Activated gamma-delta T cell treated with anti-CD3 and anti-CD28 coated beads, Interleukin-2, amount 50 U/mL, for 16 hours (primary cell): ENCODE measurements around the gene UGT1A10.
"Not testable (repeated sequence)": the region's sequence is repeated elsewhere in the genome, so short reads cannot be mapped to it uniquely, and the experiment has no call there.

Experiments used
- DNase-seq: peaks from one replicate; pipeline ENCODE4 v3.0.0-alpha.2; 2020; ENCODE audit warnings: low read depth

UGT1A10 gene

GRCh38 chr2:233692648-233693047 is 56.4 kb downstream of the UGT1A10 start, which contains the start of gene UGT1A6:
UGT1A6 (plus strand) TSS chr2:233692890; CDS start chr2:233693005, 115 bp downstream.
- DNase-seq, result no peak

- DNase-seq, result no peak
Measured at GRCh38 chr2:233693963-233694362, 57.7 kb downstream of the UGT1A10 start.

- no peak for DNase-seq
Measured at GRCh38 chr2:233698740-233699139, 62.5 kb downstream of the UGT1A10 start.

GRCh38 chr2:233699424-233700027 is 63.3 kb downstream of the UGT1A10 start:
- DNase-seq, result no peak

- no peak for DNase-seq
Measured at GRCh38 chr2:233700028-233700635, 63.9 kb downstream of the UGT1A10 start.

GRCh38 chr2:233700842-233701241 is 64.6 kb downstream of the UGT1A10 start:
- not testable (repeated sequence) for DNase-seq

- no peak for DNase-seq
Measured at GRCh38 chr2:233702238-233702637, 66.0 kb downstream of the UGT1A10 start.

GRCh38 chr2:233705911-233706506 is 69.8 kb downstream of the UGT1A10 start:
- no peak for DNase-seq

- no peak for DNase-seq
Measured at GRCh38 chr2:233706720-233707119, 70.5 kb downstream of the UGT1A10 start.

GRCh38 chr2:233707940-233708644 is 71.8 kb downstream of the UGT1A10 start:
- no peak for DNase-seq

GRCh38 chr2:233708942-233709341 is 72.7 kb downstream of the UGT1A10 start:
- DNase-seq, result no peak

- DNase-seq, result peak; percentile 44
Measured at GRCh38 chr2:233711312-233712008, 75.2 kb downstream of the UGT1A10 start.

- DNase-seq, result no peak
Measured at GRCh38 chr2:233712611-233713261, 76.5 kb downstream of the UGT1A10 start, which contains the start of gene UGT1A5. UGT1A5 (plus strand) TSS chr2:233712907; CDS start chr2:233712992, 85 bp downstream.

GRCh38 chr2:233713262-233713615 is 77.0 kb downstream of the UGT1A10 start:
- DNase-seq, result no peak

- no peak for DNase-seq
Measured at GRCh38 chr2:233714121-233714520, 77.9 kb downstream of the UGT1A10 start.

GRCh38 chr2:233718552-233718951 is 82.3 kb downstream of the UGT1A10 start, which contains the start of gene UGT1A4:
UGT1A4 (plus strand) TSS chr2:233718736; CDS start chr2:233718821, 85 bp downstream.
- DNase-seq, result no peak

GRCh38 chr2:233728723-233729301 is 92.6 kb downstream of the UGT1A10 start, which contains the start of gene UGT1A3:
UGT1A3 (plus strand) TSS chr2:233729042; CDS start chr2:233729127, 85 bp downstream.
- DNase-seq, result no peak

GRCh38 chr2:233736868-233737653 is 100.8 kb downstream of the UGT1A10 start:
- not testable (repeated sequence) for DNase-seq

- no peak for DNase-seq
Measured at GRCh38 chr2:233740870-233741269, 104.6 kb downstream of the UGT1A10 start.
